ENCODE measurements around the gene VPS72. TPM values are rescaled to one million over a fixed set of nuclear protein-coding genes. Genes with fewer than 3 reads are reported as not detected.
A peak's percentile ranks its signal among the peaks of the same experiment; 100 is the strongest.
"Not testable (repeated sequence)": the region's sequence is repeated elsewhere in the genome, so short reads cannot be mapped to it uniquely, and the experiment has no call there.

Gene VPS72
- total RNA-seq, 1 experiment from 2014 or later, result 71.5 TPM

DNA sequence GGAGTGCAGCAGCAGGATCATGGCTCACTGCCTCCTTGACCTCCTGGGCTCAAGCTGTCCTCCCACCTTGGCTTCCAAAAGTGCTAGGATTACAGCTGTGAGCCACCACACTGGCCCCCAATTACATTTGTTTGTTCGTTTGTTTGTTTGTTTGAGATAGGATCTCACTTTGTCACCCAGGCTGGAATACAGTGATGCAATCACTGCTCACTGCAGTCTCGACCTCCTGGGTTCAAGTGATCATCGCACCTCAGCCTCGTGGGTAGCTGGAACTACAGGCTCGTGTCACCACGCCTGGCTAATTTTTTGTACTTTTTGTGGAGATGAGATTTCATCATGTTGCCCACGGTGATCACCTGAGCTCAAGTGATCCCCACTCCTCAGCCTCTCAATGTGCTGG lies 2.0 kb upstream of the VPS72 start:
- Histone ChIP-seq H3K27me3 (ENCODE audit: control insufficient read depth, insufficient read depth, low read length) (no peaks in the 10 kb centered on the region), H3K9me3 (ENCODE audit: control insufficient read depth, insufficient read depth, low read depth, low read length) (no peaks in the 10 kb centered on the region), H3K36me3 (ENCODE audit: control insufficient read depth, insufficient read depth, low read length) (no peaks in the 10 kb centered on the region; the same call in 1 of the 2 replicates), H3K4me1 (ENCODE audit: control insufficient read depth, insufficient read depth, low read length) (peaks cover 10% of the 10 kb centered on the region), H3K27ac (ENCODE audit: low read length) (no peak overlapping the region; the same call in 1 of the 2 replicates), H3K4me3 (ENCODE audit: low read depth in 2 of 2, low read length in 2 of 2) (no peak overlapping the region)
- CTCF ChIA-PET, result no interaction called here
- no TSS peak for BruUV-seq (replicated peaks)
- intact Hi-C loops (cut with micrococcal nuclease; ENCODE audit: unreplicated experiment), result no loop called here
- in situ Hi-C loops (cut with HindIII; ENCODE audit: low pct_unique_long_range_greater_than_20kb, low sequenced_read_pairs), result no loop called here
- TF ChIP-seq POLR2AphosphoS5 (IDR thresholded peaks at IDR 0.05; ENCODE audit: low read depth, low read length) (no peak), SIN3A (IDR thresholded peaks at IDR 0.05; ENCODE audit: borderline replicate concordance, insufficient read depth, low read depth, low read length) (no peak), TCF7L2 (IDR thresholded peaks at IDR 0.05; ENCODE audit: low read depth, low read length) (no peak)
- TF ChIP-seq, protein P1, sequence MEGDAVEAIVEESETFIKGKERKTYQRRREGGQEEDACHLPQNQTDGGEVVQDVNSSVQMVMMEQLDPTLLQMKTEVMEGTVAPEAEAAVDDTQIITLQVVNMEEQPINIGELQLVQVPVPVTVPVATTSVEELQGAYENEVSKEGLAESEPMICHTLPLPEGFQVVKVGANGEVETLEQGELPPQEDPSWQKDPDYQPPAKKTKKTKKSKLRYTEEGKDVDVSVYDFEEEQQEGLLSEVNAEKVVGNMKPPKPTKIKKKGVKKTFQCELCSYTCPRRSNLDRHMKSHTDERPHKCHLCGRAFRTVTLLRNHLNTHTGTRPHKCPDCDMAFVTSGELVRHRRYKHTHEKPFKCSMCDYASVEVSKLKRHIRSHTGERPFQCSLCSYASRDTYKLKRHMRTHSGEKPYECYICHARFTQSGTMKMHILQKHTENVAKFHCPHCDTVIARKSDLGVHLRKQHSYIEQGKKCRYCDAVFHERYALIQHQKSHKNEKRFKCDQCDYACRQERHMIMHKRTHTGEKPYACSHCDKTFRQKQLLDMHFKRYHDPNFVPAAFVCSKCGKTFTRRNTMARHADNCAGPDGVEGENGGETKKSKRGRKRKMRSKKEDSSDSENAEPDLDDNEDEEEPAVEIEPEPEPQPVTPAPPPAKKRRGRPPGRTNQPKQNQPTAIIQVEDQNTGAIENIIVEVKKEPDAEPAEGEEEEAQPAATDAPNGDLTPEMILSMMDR (IDR thresholded peaks at IDR 0.05), result no peak
- TF ChIP-seq, protein P2, sequence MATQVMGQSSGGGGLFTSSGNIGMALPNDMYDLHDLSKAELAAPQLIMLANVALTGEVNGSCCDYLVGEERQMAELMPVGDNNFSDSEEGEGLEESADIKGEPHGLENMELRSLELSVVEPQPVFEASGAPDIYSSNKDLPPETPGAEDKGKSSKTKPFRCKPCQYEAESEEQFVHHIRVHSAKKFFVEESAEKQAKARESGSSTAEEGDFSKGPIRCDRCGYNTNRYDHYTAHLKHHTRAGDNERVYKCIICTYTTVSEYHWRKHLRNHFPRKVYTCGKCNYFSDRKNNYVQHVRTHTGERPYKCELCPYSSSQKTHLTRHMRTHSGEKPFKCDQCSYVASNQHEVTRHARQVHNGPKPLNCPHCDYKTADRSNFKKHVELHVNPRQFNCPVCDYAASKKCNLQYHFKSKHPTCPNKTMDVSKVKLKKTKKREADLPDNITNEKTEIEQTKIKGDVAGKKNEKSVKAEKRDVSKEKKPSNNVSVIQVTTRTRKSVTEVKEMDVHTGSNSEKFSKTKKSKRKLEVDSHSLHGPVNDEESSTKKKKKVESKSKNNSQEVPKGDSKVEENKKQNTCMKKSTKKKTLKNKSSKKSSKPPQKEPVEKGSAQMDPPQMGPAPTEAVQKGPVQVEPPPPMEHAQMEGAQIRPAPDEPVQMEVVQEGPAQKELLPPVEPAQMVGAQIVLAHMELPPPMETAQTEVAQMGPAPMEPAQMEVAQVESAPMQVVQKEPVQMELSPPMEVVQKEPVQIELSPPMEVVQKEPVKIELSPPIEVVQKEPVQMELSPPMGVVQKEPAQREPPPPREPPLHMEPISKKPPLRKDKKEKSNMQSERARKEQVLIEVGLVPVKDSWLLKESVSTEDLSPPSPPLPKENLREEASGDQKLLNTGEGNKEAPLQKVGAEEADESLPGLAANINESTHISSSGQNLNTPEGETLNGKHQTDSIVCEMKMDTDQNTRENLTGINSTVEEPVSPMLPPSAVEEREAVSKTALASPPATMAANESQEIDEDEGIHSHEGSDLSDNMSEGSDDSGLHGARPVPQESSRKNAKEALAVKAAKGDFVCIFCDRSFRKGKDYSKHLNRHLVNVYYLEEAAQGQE (IDR thresholded peaks at IDR 0.05; ENCODE audit: insufficient read depth in 1 of 2, low read depth in 2 of 2, low read length in 1 of 2), result no peak
- ATAC-seq (no peak), DNase-seq (ENCODE audit: low read depth, low spot score) (no peak)
- POLR2A ChIA-PET, result no interaction called here

- ATAC-seq; in situ Hi-C loops (cut with HindIII; ENCODE audit: low pct_unique_long_range_greater_than_20kb, low sequenced_read_pairs); POLR2A ChIA-PET; H3K36me3 ChIP-seq (ENCODE audit: control insufficient read depth, insufficient read depth, low read length); intact Hi-C loops (cut with micrococcal nuclease; ENCODE audit: unreplicated experiment); BruUV-seq (replicated peaks); H3K27ac ChIP-seq (ENCODE audit: low read length); DNase-seq (ENCODE audit: low read depth, low spot score); H3K4me1 ChIP-seq (ENCODE audit: control insufficient read depth, insufficient read depth, low read length); H3K27me3 ChIP-seq (ENCODE audit: control insufficient read depth, insufficient read depth, low read length); H3K9me3 ChIP-seq (ENCODE audit: control insufficient read depth, insufficient read depth, low read depth, low read length): not testable (repeated sequence)
- peak overlapping the region; percentile 73 to 80 for H3K4me3 ChIP-seq (ENCODE audit: low read depth in 2 of 2, low read length in 2 of 2)
- CTCF ChIA-PET, result interaction anchor here (0.7 kb wide), 1 partner anchor 8 kb away, joined by 10 read pairs; no protein-coding TSS in a partner anchor
These were observed 1.3 kb downstream of the VPS72 start for GRCh38 chr1:151188667-151189066.

- Histone ChIP-seq H3K9me3 (ENCODE audit: control insufficient read depth, insufficient read depth, low read depth, low read length) (no peaks in the 10 kb centered on the region), H3K36me3 (ENCODE audit: control insufficient read depth, insufficient read depth, low read length) (peaks cover 13% of the 10 kb centered on the region), H3K27me3 (ENCODE audit: control insufficient read depth, insufficient read depth, low read length) (no peaks in the 10 kb centered on the region), H3K4me3 (ENCODE audit: low read depth in 2 of 2, low read length in 2 of 2) (no peak overlapping the region), H3K27ac (ENCODE audit: low read length) (no peak overlapping the region), H3K4me1 (ENCODE audit: control insufficient read depth, insufficient read depth, low read length) (peaks cover 8% of the 10 kb centered on the region)
- intact Hi-C loops (cut with micrococcal nuclease; ENCODE audit: unreplicated experiment) (no loop called here), in situ Hi-C loops (cut with HindIII; ENCODE audit: low pct_unique_long_range_greater_than_20kb, low sequenced_read_pairs) (no loop called here)
- DNase-seq (ENCODE audit: low read depth, low spot score), result no peak
- TSS peak; percentile 19 for BruUV-seq (replicated peaks)
- ChIA-PET POLR2A (no interaction called here), CTCF (no interaction called here)
- no peak for ATAC-seq
- TF ChIP-seq SIN3A (IDR thresholded peaks at IDR 0.05; ENCODE audit: borderline replicate concordance, insufficient read depth, low read depth, low read length) (no peak), POLR2AphosphoS5 (IDR thresholded peaks at IDR 0.05; ENCODE audit: low read depth, low read length) (no peak), TCF7L2 (IDR thresholded peaks at IDR 0.05; ENCODE audit: low read depth, low read length) (no peak)
- TF ChIP-seq, protein P1 (IDR thresholded peaks at IDR 0.05), result no peak
- TF ChIP-seq, protein P2 (IDR thresholded peaks at IDR 0.05; ENCODE audit: insufficient read depth in 1 of 2, low read depth in 2 of 2, low read length in 1 of 2), result no peak
These were observed 2.8 kb downstream of the VPS72 start for GRCh38 chr1:151187205-151187604.

All from Panc1 (cell line).